ENCODE data around the gene SLC6A18. TPM values are rescaled to one million over a fixed set of nuclear protein-coding genes. Genes with fewer than 3 reads are reported as not detected.

The SLC6A18 gene
- total RNA-seq, 1 donor from 2014 or later = not detected

DNA sequence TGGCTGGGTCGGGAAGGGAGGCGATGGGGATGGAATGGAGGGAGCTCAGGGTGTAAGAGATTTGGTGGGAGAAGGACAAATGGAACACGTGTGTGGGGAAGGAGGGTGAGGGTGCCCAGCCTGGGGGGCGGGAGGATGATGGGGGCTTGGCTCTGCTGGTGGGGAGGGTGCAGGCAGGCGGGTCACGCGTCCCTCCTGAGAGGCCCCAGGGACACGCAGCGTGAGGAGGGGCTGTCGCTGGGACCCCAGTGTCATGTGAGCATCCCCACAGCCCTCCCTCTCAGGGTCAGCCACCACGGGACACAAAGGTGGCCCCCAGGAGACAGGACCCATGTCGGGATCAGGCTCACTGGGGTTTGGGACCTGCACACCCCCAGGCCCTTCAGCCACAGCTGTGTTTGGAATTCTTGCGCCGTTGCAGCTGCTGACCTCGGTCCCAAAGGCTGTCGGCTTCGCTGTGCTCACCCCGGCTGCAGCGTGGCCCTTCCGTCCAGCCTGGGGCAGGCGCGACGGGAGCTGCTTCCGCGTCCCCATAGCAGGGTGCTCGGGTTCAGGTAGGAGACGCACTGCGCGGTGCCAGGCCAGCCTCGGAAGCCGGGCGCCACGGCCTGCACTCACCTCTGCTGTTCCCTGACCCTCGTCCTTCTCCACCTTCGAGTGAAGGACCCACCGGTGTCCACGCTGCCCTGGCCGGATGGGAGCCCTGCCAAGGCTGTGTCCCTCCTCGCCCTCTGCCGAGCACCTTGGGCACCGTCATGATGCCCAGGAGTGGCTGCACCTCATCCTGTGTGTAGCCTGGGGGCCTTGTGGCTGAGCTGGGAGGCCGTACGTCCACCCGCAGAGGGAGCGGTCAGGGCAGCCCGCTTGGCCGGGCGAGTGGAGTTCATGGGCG, 18.4 kb upstream of the SLC6A18 start:
- TF ChIP-seq POLR2A (IDR thresholded peaks at IDR 0.05) = no peak
- TF ChIP-seq POLR2AphosphoS5 (IDR thresholded peaks at IDR 0.05; ENCODE audit: insufficient read depth in 1 of 2, low read depth in 1 of 2) = no peak
- TF ChIP-seq, protein P1, sequence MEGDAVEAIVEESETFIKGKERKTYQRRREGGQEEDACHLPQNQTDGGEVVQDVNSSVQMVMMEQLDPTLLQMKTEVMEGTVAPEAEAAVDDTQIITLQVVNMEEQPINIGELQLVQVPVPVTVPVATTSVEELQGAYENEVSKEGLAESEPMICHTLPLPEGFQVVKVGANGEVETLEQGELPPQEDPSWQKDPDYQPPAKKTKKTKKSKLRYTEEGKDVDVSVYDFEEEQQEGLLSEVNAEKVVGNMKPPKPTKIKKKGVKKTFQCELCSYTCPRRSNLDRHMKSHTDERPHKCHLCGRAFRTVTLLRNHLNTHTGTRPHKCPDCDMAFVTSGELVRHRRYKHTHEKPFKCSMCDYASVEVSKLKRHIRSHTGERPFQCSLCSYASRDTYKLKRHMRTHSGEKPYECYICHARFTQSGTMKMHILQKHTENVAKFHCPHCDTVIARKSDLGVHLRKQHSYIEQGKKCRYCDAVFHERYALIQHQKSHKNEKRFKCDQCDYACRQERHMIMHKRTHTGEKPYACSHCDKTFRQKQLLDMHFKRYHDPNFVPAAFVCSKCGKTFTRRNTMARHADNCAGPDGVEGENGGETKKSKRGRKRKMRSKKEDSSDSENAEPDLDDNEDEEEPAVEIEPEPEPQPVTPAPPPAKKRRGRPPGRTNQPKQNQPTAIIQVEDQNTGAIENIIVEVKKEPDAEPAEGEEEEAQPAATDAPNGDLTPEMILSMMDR (IDR thresholded peaks at IDR 0.05) = no peak
- no peaks in the 10 kb centered on the region for H3K27me3 ChIP-seq

DNA sequence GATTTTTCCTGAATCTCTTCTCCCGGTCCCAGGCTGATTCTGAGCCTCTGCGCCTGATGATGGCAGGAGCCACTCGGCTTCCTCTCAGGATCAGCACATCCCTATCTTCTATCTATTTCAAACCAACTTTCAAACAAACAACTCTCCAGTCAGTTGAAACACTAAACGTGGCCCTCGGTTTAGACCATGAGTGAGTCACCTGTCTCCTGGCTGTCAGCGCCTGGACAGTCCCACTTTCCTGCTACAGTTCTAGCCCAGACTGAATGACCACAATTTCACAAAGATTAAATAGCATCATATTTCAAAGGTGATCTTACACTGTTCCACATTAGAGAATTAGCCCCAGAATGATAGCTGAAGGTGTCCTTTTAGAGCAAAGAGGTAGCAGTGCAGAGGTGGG, 17.6 kb upstream of the SLC6A18 start:
- no peak for DNase-seq (ENCODE audit: extremely low spot score in 2 of 2)
- H3K9me3 ChIP-seq = no peaks in the 10 kb centered on the region
- no peak for TF ChIP-seq POLR2AphosphoS5 (IDR thresholded peaks at IDR 0.05; ENCODE audit: insufficient read depth in 1 of 2, low read depth in 1 of 2)
- no peak overlapping the region for H3K27ac ChIP-seq
- intact Hi-C loops (cut with DNase I) = no loop called here
- H3K4me1 ChIP-seq = no peaks in the 10 kb centered on the region
- H3K27me3 ChIP-seq = no peaks in the 10 kb centered on the region
- no peak overlapping the region for H3K4me3 ChIP-seq
- no peaks in the 10 kb centered on the region for H3K36me3 ChIP-seq

More for the DNA sequence above, 18.4 kb upstream of the SLC6A18 start:
- DNase-seq (ENCODE audit: extremely low spot score in 2 of 2) = no peak
- Histone ChIP-seq H3K36me3 (no peaks in the 10 kb centered on the region), H3K27ac (no peak overlapping the region), H3K4me3 (no peak overlapping the region), H3K4me1 (no peaks in the 10 kb centered on the region), H3K9me3 (no peaks in the 10 kb centered on the region)
- intact Hi-C loops (cut with DNase I) = no loop called here

DNA sequence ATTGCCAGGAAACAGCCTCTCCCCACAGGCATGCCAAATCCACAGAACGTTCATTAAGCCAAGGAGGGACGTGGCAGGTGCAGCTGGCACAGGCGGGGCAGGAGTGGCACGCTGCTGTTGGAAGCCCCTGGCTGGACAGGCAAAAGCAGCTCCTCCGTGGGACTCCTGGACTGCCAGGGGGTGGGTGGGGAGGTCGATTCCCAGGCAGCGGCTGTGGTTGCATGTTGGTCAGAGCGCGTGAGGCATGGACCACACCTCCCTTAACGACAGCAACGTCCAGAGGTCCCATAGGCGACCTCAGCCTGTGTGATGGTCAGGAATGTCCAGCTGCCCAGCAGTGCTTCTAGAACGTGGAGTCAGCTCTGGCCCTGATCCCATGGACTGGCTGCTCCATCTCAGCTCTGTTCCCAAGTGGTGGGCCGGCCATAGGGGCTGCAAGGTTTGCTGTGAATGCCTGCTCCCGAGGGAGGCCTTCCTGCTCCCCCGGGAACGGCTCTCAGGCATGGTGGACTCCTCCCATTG, 16.9 kb upstream of the SLC6A18 start:
- TF ChIP-seq, protein P1 (IDR thresholded peaks at IDR 0.05) = no peak
- TF ChIP-seq POLR2AphosphoS5 (IDR thresholded peaks at IDR 0.05; ENCODE audit: insufficient read depth in 1 of 2, low read depth in 1 of 2) = no peak
- no peak for TF ChIP-seq POLR2A (IDR thresholded peaks at IDR 0.05)
- DNase-seq (ENCODE audit: extremely low spot score in 2 of 2) = no peak
- Histone ChIP-seq H3K27ac (no peak overlapping the region), H3K4me3 (no peak overlapping the region), H3K4me1 (no peaks in the 10 kb centered on the region), H3K27me3 (no peaks in the 10 kb centered on the region), H3K36me3 (no peaks in the 10 kb centered on the region), H3K9me3 (no peaks in the 10 kb centered on the region)
- intact Hi-C loops (cut with DNase I) = no loop called here

DNA sequence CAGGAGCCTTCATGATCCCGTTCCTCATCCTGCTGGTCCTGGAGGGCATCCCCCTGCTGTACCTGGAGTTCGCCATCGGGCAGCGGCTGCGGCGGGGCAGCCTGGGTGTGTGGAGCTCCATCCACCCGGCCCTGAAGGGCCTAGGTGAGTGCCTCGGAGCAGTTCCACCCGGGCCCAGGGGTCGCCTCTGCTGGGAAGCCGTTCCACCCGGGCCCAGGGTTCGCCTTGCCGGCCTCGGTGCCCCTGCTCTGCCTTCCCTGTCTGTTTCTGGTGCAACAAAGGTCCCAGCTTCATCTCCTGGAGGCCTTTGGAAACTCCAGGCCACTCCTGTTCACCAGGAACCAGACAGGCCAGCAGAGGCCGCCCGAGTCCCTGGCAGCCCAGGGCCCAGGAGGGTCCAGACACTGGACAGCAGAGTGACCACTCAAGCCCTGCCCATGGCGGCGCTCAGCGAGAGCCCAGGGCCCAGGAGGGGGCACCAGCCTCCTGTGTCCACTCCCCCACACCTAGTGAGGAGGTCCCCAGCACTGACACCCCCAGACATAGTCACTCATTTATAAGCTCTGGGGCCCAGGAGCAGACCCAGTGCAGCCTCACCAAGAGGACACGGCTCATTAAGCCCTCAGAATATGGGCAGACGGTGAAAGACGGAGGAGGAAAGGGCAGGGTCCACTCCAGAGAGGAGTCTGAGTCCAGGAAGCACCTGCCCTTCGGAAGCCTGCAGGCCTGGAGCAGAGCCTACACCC, 16.3 kb upstream of the SLC6A18 start:
- Histone ChIP-seq H3K27ac (no peak overlapping the region), H3K4me3 (no peak overlapping the region), H3K4me1 (no peaks in the 10 kb centered on the region), H3K27me3 (no peaks in the 10 kb centered on the region), H3K9me3 (no peaks in the 10 kb centered on the region), H3K36me3 (no peaks in the 10 kb centered on the region)
- no peak for DNase-seq (ENCODE audit: extremely low spot score in 2 of 2)
- intact Hi-C loops (cut with DNase I) = no loop called here
- TF ChIP-seq POLR2AphosphoS5 (IDR thresholded peaks at IDR 0.05; ENCODE audit: insufficient read depth in 1 of 2, low read depth in 1 of 2) (no peak), POLR2A (IDR thresholded peaks at IDR 0.05) (no peak)
- TF ChIP-seq, protein P1 (IDR thresholded peaks at IDR 0.05) = no peak

DNA sequence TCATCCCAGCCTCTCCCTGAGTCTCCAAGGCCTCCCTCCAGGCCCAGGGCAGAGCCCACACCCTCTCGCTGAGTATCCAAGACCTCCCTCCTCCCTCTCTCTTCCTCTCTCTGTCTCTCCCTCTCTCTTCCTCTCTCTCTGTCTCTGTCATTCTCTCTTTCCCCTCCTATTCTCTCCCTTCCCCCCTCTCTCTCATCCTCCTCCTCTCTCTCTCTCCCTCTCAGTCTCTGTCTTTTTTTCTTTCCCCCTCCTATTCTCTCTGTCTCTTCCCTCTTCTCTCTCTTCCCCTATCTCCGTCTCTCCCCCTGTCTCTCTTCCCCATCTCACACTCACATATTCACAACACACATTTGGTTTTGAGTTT, 15.7 kb upstream of the SLC6A18 start:
- TF ChIP-seq, protein P1 (IDR thresholded peaks at IDR 0.05) = no peak
- TF ChIP-seq POLR2AphosphoS5 (IDR thresholded peaks at IDR 0.05; ENCODE audit: insufficient read depth in 1 of 2, low read depth in 1 of 2) (no peak), POLR2A (IDR thresholded peaks at IDR 0.05) (no peak)
- H3K9me3 ChIP-seq = no peaks in the 10 kb centered on the region
- no peak overlapping the region for H3K27ac ChIP-seq
- H3K27me3 ChIP-seq = no peaks in the 10 kb centered on the region
- H3K4me1 ChIP-seq = no peaks in the 10 kb centered on the region
- H3K36me3 ChIP-seq = no peaks in the 10 kb centered on the region
- no peak for DNase-seq (ENCODE audit: extremely low spot score in 2 of 2)
- intact Hi-C loops (cut with DNase I) = no loop called here
- H3K4me3 ChIP-seq = no peak overlapping the region

All from vagina (tissue), 2 donors.